ENCODE data around the gene CD248. TPM values are rescaled to one million over a fixed set of nuclear protein-coding genes. Genes with fewer than 3 reads are reported as not detected.
A peak's percentile ranks its signal among the peaks of the same experiment; 100 is the strongest.

The CD248 gene
- total and polyA plus RNA-seq, 11 donors = 6.0 to 33.1 (median 11.8) TPM

DNA sequence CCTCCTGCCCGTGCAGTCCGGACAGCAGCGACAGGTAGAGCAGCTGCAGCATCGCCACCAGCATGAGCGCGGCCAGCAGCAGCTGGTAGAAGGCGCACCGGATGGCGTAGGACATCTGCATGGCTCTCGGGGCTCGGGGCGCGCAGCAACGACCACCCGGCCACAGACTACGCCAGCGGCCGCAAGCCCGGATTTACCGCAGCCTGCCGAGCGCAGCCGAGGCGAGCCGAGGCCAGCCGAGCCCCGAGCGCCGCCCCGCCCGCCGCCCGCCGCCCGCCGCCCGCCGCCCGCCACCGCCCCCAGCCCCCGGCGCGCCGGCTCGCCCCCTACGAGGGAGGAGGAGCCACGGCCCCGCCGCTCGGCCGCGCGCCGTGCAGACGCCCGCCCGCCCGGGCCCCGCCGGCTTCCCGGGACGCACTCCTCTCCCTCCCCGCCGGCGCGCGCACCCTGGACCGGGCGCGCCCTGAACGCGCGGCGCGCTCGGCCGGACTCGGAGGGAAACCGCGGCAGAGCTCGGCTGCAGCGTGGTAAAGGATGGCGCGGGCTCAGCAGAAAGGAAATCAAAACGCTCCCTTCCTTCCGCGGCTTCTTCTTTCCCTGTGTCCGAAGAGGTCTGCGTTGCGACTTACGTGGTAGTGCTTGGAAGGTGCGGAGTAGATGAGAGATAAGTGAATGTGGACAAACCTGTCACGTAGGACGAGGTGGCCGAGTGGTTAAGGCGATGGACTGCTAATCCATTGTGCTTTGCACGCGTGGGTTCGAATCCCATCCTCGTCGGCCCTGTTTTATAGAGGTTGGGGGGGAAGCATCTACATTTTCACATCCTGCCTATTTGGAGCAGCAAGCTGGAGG is 30.8 kb upstream of the CD248 start, which contains the start of gene B4GAT1:
Gene B4GAT1, minus strand, starts transcription at position 205 of the 852 bp plus-strand sequence. Its CDS starts 84 bp downstream, at position 121.
- H3K36me3 ChIP-seq = peaks cover 0 to under 1% (median 0%) of the 10 kb centered on the region in 9 donors
- ATAC-seq (peak; percentile 38 to 83 (median 72)), DNase-seq (peak; percentile 79 to 88 (median 82))
- H3K9me3 ChIP-seq = no peaks in the 10 kb centered on the region
- intact Hi-C loops (cut with DNase I) = loop anchor here in 5 of 10 donors (5.0 to 10.0 kb wide), 3 partner anchors 35 to 483 kb away; partner anchors contain the start of gene MUS81 (in 1 of the 5)
- peak within 1 kb of the TSS; percentile 61 to 99 (median 90) for H3K4me3 ChIP-seq
- no peak for TF ChIP-seq POLR2A (IDR thresholded peaks at IDR 0.05)
- TF ChIP-seq, protein P1, sequence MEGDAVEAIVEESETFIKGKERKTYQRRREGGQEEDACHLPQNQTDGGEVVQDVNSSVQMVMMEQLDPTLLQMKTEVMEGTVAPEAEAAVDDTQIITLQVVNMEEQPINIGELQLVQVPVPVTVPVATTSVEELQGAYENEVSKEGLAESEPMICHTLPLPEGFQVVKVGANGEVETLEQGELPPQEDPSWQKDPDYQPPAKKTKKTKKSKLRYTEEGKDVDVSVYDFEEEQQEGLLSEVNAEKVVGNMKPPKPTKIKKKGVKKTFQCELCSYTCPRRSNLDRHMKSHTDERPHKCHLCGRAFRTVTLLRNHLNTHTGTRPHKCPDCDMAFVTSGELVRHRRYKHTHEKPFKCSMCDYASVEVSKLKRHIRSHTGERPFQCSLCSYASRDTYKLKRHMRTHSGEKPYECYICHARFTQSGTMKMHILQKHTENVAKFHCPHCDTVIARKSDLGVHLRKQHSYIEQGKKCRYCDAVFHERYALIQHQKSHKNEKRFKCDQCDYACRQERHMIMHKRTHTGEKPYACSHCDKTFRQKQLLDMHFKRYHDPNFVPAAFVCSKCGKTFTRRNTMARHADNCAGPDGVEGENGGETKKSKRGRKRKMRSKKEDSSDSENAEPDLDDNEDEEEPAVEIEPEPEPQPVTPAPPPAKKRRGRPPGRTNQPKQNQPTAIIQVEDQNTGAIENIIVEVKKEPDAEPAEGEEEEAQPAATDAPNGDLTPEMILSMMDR (IDR thresholded peaks at IDR 0.05) = no peak
- H3K27me3 ChIP-seq = no peaks in the 10 kb centered on the region
- peaks cover 4 to 47% (median 34%) of the 10 kb centered on the region in 12 donors for H3K4me1 ChIP-seq
- peak within 1 kb of the TSS; percentile 68 to 94 (median 90) for H3K27ac ChIP-seq
- WGBS, 4 donors = 0 to 1% (median 1%) methylated on average over 18 to 101 of the region's 101 CpGs

DNA sequence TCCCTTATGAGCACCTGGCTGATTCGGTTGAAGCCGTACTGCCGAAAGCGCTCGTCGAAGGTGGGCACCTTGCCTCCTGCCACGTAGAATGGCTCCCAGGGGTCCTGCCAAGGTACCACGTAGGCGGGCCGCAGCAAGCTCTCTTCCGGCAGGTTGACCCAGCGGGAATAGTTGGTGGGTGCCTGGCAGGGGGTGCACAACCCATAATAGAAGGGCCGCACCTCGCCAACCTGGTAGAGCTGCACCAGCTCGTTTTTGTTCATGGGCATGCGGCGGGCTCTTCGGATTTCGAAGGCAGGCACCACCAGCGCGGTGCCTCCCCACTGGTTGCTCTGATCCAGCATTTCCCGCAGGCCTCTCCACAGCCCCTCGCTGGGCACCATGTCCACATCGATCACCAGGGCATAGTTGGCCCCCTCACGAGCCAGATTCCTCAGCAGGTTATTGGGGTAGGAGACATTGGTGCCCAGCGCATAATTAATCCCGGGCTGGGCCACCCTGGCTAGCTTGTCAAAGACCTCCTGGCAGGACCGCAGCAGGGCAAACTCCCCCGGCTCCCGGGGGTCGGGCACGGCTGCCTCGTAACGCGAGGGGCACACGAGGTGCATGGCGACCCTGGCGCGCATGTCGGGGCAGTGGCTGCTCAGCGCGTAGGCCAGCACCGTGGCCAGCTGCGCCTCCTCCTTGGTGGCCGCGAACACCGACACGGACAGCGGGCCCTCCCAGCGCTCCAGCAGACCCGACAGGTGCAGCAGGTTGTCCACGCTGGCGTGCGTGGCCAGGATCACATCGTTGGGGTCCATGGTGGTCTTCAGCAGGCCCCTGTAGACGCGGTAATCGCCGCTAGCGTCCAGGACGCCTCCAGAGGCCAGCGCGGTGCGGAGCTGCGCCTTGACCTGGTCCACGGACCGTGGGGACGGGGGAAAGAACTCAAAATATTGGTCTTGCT is 29.9 kb upstream of the CD248 start:
- no peak for TF ChIP-seq POLR2A (IDR thresholded peaks at IDR 0.05)
- TF ChIP-seq, protein P1 (IDR thresholded peaks at IDR 0.05) = no peak
- H3K27ac ChIP-seq = peak overlapping the region; percentile 59 to 94 (median 90)
- H3K36me3 ChIP-seq = peaks cover 0 to 10% (median 3%) of the 10 kb centered on the region in 9 donors
- H3K4me3 ChIP-seq = peak overlapping the region; percentile 61 to 99 (median 90)
- ATAC-seq (peak in 2 of 4 donors; percentile 2 to 8), DNase-seq (peak in 2 of 5 donors; percentile 38 to 52)
- H3K9me3 ChIP-seq = no peaks in the 10 kb centered on the region
- H3K27me3 ChIP-seq = no peaks in the 10 kb centered on the region
- intact Hi-C loops (cut with DNase I) = loop anchor here in 5 of 10 donors (5.0 to 10.0 kb wide), 3 partner anchors 34 to 482 kb away; partner anchors contain the start of gene MUS81 (in 1 of the 5)
- 31 to 45% (median 35%) methylated on average over 23 to 68 of the region's 68 CpGs for WGBS, 4 donors
- H3K4me1 ChIP-seq = peaks cover 4 to 47% (median 34%) of the 10 kb centered on the region in 12 donors

- Histone ChIP-seq H3K36me3 (peaks cover 0 to 24% (median 16%) of the 10 kb centered on the region in 9 donors), H3K4me1 (peaks cover 4 to 47% (median 34%) of the 10 kb centered on the region in 12 donors), H3K27ac (peak overlapping the region in 11 of 12 donors; percentile 41 to 87 (median 80)), H3K4me3 (peak overlapping the region in 11 of 12 donors; percentile 84 to 100 (median 95)), H3K27me3 (no peaks in the 10 kb centered on the region), H3K9me3 (no peaks in the 10 kb centered on the region)
- intact Hi-C loops (cut with DNase I) = loop anchor here in 5 of 10 donors (1.0 to 10.0 kb wide), 4 partner anchors 26 to 480 kb away; partner anchors contain the start of genes MUS81 (in 1 of the 5) and SLC29A2 (in 1 of the 5)
- ATAC-seq (peak in 3 of 4 donors; percentile 3 to 28 (median 20)), DNase-seq (no peak)
- TF ChIP-seq, protein P1 (IDR thresholded peaks at IDR 0.05) = no peak
- no peak for TF ChIP-seq POLR2A (IDR thresholded peaks at IDR 0.05)
- WGBS, 4 donors = 0 to 8% (median 3%) methylated on average over 3 to 7 of the region's 7 CpGs
Observed at GRCh38 chr11:66345316-66345649, 28.4 kb upstream of the CD248 start.

All from heart left ventricle (tissue), 16 donors.